ENCODE data around the gene SPN.

- TF ChIP-seq, protein P1, sequence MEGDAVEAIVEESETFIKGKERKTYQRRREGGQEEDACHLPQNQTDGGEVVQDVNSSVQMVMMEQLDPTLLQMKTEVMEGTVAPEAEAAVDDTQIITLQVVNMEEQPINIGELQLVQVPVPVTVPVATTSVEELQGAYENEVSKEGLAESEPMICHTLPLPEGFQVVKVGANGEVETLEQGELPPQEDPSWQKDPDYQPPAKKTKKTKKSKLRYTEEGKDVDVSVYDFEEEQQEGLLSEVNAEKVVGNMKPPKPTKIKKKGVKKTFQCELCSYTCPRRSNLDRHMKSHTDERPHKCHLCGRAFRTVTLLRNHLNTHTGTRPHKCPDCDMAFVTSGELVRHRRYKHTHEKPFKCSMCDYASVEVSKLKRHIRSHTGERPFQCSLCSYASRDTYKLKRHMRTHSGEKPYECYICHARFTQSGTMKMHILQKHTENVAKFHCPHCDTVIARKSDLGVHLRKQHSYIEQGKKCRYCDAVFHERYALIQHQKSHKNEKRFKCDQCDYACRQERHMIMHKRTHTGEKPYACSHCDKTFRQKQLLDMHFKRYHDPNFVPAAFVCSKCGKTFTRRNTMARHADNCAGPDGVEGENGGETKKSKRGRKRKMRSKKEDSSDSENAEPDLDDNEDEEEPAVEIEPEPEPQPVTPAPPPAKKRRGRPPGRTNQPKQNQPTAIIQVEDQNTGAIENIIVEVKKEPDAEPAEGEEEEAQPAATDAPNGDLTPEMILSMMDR (IDR thresholded peaks at IDR 0.05; ENCODE audit: borderline replicate concordance, extremely low read depth, low read length, poor library complexity, severe bottlenecking) = no peak
- TF ChIP-seq EZH2 (IDR thresholded peaks at IDR 0.05; ENCODE audit: borderline replicate concordance, low read depth, low read length, severe bottlenecking) = no peak
These were observed 17.3 kb upstream of the SPN start for GRCh38 chr16:29645694-29646187.

Data from DND-41 (cell line).